ENCODE results near the gene KIF13A. TPM values are rescaled to one million over a fixed set of nuclear protein-coding genes. Genes with fewer than 3 reads are reported as not detected.

The KIF13A gene
- total and polyA plus RNA-seq, 9 of the 15 experiments (the other 6 are each of a cell fraction or from before 2014, with no cell fraction given): 3.6 to 44.3 (median 29.7) TPM

DNA sequence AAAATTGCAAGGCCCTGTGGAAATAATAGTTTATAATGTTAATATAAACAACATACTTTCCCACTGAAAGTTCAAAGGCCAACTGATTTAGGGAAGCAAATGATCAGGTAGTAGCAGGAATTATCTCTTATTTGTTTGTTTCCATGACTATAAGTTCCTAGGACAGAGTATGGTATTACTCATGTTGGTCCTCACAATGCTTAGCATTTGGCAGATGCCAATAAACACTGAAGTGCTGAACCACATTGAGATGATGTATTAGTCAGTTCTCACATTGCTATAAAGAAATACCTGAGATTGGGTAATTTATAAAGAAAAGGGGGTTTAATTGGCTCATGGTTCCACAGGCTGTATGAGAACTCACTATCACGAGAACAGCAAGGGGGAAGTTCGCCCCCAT lies 151.1 kb downstream of the KIF13A start:
- ChIA-PET CTCF (ENCODE audit: low intra/inter-chr PET ratio) (no interaction called here), POLR2A (interaction anchor here (0.6 kb wide), 1 partner anchor 318 kb away, joined by 3 read pairs; the partner anchor contains the start of gene TPMT)
- WGBS (ENCODE audit: insufficient coverage, low coverage, missing lambda C conversion rate): 92% methylated on average over 2 of the region's 2 CpGs
- intact Hi-C loops (cut with micrococcal nuclease) (no loop called here), in situ Hi-C loops (cut with MboI) (no loop called here)
- Histone ChIP-seq H3K9ac (ENCODE audit: insufficient read depth in 1 of 2, low read depth in 2 of 2, low read length in 2 of 2) (no peak overlapping the region), H3K4me2 (ENCODE audit: insufficient read depth, low read length) (no peak overlapping the region), H3K9me1 (ENCODE audit: control insufficient read depth, insufficient read depth, low read length) (no peaks in the 10 kb centered on the region), H4K20me1 (replicated peaks; ENCODE audit: control insufficient read depth, insufficient read depth, low read length) (no peaks in the 10 kb centered on the region), H3K79me2 (ENCODE audit: control insufficient read depth, insufficient read depth, low read length) (no peaks in the 10 kb centered on the region), H3K27ac (ENCODE audit: extremely low read depth, low read depth, low read length) (no peak overlapping the region), H3K4me3 (no peak overlapping the region), H3K27me3 (ENCODE audit: control insufficient read depth in 2 of 2, insufficient read depth in 2 of 2, low read length in 2 of 2) (no peaks in the 10 kb centered on the region), H2AFZ (ENCODE audit: low read depth, low read length) (no peak overlapping the region), H3K36me3 (ENCODE audit: control insufficient read depth, insufficient read depth, low read length) (peaks cover 53% of the 10 kb centered on the region), H3K9me3 (replicated peaks; ENCODE audit: control insufficient read depth, insufficient read depth, low read depth, low read length) (no peaks in the 10 kb centered on the region), H3K4me1 (replicated peaks in 1 of 2; ENCODE audit: control insufficient read depth in 2 of 2, insufficient read depth in 2 of 2, low read length in 2 of 2) (peaks cover 0 to 2% of the 10 kb centered on the region in 2 experiments; a peak in 2 of 5 replicates)
- FAIRE-seq (no peak), ATAC-seq (no peak), DNase-seq (ENCODE audit: extremely low read depth in 1 of 4, low spot score in 3 of 4) (no peak)
- TF ChIP-seq MAFF (IDR thresholded peaks at IDR 0.05; ENCODE audit: low read length) (no peak), STAT5B (CRISPR knock-in tag; IDR thresholded peaks at IDR 0.05) (no peak), NFATC3 (IDR thresholded peaks at IDR 0.05) (no peak), SMARCC2 (IDR thresholded peaks at IDR 0.05; ENCODE audit: low read depth) (no peak), EGR1 (conservative IDR thresholded peaks at IDR 0.05) (no peak)
- TF ChIP-seq, protein P1, sequence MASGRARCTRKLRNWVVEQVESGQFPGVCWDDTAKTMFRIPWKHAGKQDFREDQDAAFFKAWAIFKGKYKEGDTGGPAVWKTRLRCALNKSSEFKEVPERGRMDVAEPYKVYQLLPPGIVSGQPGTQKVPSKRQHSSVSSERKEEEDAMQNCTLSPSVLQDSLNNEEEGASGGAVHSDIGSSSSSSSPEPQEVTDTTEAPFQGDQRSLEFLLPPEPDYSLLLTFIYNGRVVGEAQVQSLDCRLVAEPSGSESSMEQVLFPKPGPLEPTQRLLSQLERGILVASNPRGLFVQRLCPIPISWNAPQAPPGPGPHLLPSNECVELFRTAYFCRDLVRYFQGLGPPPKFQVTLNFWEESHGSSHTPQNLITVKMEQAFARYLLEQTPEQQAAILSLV (tag; IDR thresholded peaks at IDR 0.05): no peak
- no TSS peak for BruUV-seq (replicated peaks)

DNA sequence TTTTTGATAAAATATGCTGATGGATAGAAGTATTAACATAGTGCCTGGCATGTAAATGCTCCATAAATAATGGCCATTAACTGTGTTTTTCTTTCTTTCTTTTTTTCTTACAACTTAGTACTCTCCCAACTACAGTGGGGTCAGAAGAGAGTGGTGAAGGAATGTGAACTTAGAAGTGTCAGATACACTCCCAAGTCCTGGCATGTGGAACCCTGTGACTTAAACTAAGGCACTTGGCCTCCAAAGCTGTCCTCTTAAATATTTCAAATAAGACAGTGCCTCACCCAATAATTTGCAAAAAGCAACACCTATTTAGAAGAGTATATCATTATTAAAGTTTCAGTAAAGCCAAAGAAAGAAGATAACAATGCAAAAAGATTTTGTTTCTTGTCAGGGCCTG lies 151.7 kb downstream of the KIF13A start:
- H3K27ac ChIP-seq (ENCODE audit: extremely low read depth, low read depth, low read length): no peak overlapping the region
- no peak for ATAC-seq
- no peak overlapping the region for H3K4me3 ChIP-seq
- H3K9me1 ChIP-seq (ENCODE audit: control insufficient read depth, insufficient read depth, low read length): no peaks in the 10 kb centered on the region
- no peaks in the 10 kb centered on the region for H3K79me2 ChIP-seq (ENCODE audit: control insufficient read depth, insufficient read depth, low read length)
- H4K20me1 ChIP-seq (replicated peaks; ENCODE audit: control insufficient read depth, insufficient read depth, low read length): no peaks in the 10 kb centered on the region
- no peak for DNase-seq (ENCODE audit: extremely low read depth in 1 of 4, low spot score in 3 of 4)
- no peak for FAIRE-seq
- no peak overlapping the region for H3K9ac ChIP-seq (ENCODE audit: insufficient read depth in 1 of 2, low read depth in 2 of 2, low read length in 2 of 2)
- H3K27me3 ChIP-seq (ENCODE audit: control insufficient read depth in 2 of 2, insufficient read depth in 2 of 2, low read length in 2 of 2): no peaks in the 10 kb centered on the region
- H3K4me1 ChIP-seq (replicated peaks in 1 of 2; ENCODE audit: control insufficient read depth in 2 of 2, insufficient read depth in 2 of 2, low read length in 2 of 2): no peaks in the 10 kb centered on the region
- BruUV-seq (replicated peaks): no TSS peak
- in situ Hi-C loops (cut with MboI): no loop called here
- no peaks in the 10 kb centered on the region for H3K9me3 ChIP-seq (replicated peaks; ENCODE audit: control insufficient read depth, insufficient read depth, low read depth, low read length)
- peaks cover 58% of the 10 kb centered on the region for H3K36me3 ChIP-seq (ENCODE audit: control insufficient read depth, insufficient read depth, low read length)
- intact Hi-C loops (cut with micrococcal nuclease): no loop called here
- ChIA-PET CTCF (ENCODE audit: low intra/inter-chr PET ratio) (no interaction called here), POLR2A (no interaction called here)
- H3K4me2 ChIP-seq (ENCODE audit: insufficient read depth, low read length): no peak overlapping the region
- no peak overlapping the region for H2AFZ ChIP-seq (ENCODE audit: low read depth, low read length)
- TF ChIP-seq ZBTB1 (CRISPR knock-in tag; IDR thresholded peaks at IDR 0.05; ENCODE audit: borderline replicate concordance, low read depth) (no peak), PML (IDR thresholded peaks at IDR 0.05; ENCODE audit: low read length) (no peak), DPF2 (IDR thresholded peaks at IDR 0.05) (no peak), ARID2 (IDR thresholded peaks at IDR 0.05) (no peak), HMG20B (CRISPR knock-in tag; IDR thresholded peaks at IDR 0.05) (no peak), ZNF717 (CRISPR knock-in tag; IDR thresholded peaks at IDR 0.05) (no peak), ZBTB8A (IDR thresholded peaks at IDR 0.05; ENCODE audit: partially characterized antibody) (no peak), LEF1 (IDR thresholded peaks at IDR 0.05) (no peak), ZNF347 (CRISPR knock-in tag; IDR thresholded peaks at IDR 0.05; ENCODE audit: low read depth) (no peak), STAT5A (IDR thresholded peaks at IDR 0.05; ENCODE audit: borderline replicate concordance, low read length) (no peak)
- TF ChIP-seq, protein P2, sequence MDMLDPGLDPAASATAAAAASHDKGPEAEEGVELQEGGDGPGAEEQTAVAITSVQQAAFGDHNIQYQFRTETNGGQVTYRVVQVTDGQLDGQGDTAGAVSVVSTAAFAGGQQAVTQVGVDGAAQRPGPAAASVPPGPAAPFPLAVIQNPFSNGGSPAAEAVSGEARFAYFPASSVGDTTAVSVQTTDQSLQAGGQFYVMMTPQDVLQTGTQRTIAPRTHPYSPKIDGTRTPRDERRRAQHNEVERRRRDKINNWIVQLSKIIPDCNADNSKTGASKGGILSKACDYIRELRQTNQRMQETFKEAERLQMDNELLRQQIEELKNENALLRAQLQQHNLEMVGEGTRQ (CRISPR knock-in tag; IDR thresholded peaks at IDR 0.05): no peak
- TF ChIP-seq, protein P3, sequence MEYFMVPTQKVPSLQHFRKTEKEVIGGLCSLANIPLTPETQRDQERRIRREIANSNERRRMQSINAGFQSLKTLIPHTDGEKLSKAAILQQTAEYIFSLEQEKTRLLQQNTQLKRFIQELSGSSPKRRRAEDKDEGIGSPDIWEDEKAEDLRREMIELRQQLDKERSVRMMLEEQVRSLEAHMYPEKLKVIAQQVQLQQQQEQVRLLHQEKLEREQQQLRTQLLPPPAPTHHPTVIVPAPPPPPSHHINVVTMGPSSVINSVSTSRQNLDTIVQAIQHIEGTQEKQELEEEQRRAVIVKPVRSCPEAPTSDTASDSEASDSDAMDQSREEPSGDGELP (CRISPR knock-in tag; IDR thresholded peaks at IDR 0.05; ENCODE audit: borderline replicate concordance): no peak
